HepG2 (cell line): ENCODE results near the gene RNF208. TPM values are rescaled to one million over a fixed set of nuclear protein-coding genes. Genes with fewer than 3 reads are reported as not detected.

Source experiments
- DMAP1 ChIP-seq: IDR thresholded peaks from 2 replicates; pipeline ENCODE4 v1.6.1; 2016
- ERF ChIP-seq: IDR thresholded peaks from 2 replicates; pipeline ENCODE4 v1.6.1; 2018; ENCODE audit warnings: missing biosample characterization, missing genetic modification reagents
- GATAD2A ChIP-seq: IDR thresholded peaks from 2 replicates; pipeline ENCODE4 v1.6.1; 2016
- JUND ChIP-seq: sonication (generic); formaldehyde crosslinking; IDR thresholded peaks from 2 replicates; pipeline ENCODE4 v1.8.0; 2022; ENCODE audit warnings: mild to moderate bottlenecking, missing genetic modification reagents
- MAZ ChIP-seq, 2 experiments: sonication (generic) in 1 of 2; formaldehyde crosslinking in 1 of 2; IDR thresholded peaks; 2 replicates each; pipeline versions ENCODE4 v1.5.0 to v1.6.1; 2012 to 2020; ENCODE audit warnings: low read depth in 2 of 2, mild to moderate bottlenecking in 2 of 2, borderline replicate concordance in 1 of 2, improper control_type of control experiment in 1 of 2, low read length in 1 of 2, missing genetic modification reagents in 1 of 2, moderate library complexity in 1 of 2
- MIXL1 ChIP-seq: IDR thresholded peaks from 2 replicates; pipeline ENCODE4 v1.6.1; 2016
- RAD51 ChIP-seq: fragments of 450-650 bp; IDR thresholded peaks from 2 replicates; pipeline ENCODE4 v1.6.1; 2016; ENCODE audit warnings: borderline replicate concordance
- RBM22 ChIP-seq: fragments of 200-400 bp; formaldehyde crosslinking; optimal IDR thresholded peaks from 2 replicates; pipeline ENCODE3; 2017; ENCODE audit warnings: mild to moderate bottlenecking, low read length, moderate library complexity
- SP5 ChIP-seq: IDR thresholded peaks from 2 replicates; pipeline ENCODE4 v1.6.1; 2016; ENCODE audit warnings: low read depth, borderline replicate concordance
- TBX2 ChIP-seq: sonication (generic); formaldehyde crosslinking; IDR thresholded peaks from 2 replicates; pipeline ENCODE4 v1.5.0; 2020; ENCODE audit warnings: missing genetic modification reagents, mild to moderate bottlenecking, borderline replicate concordance
- TGIF2 ChIP-seq: IDR thresholded peaks from 2 replicates; pipeline ENCODE4 v1.6.1; 2016; ENCODE audit warnings: control low read depth, missing compliant biosample characterization
- ZBTB38 ChIP-seq: sonication (generic); formaldehyde crosslinking; IDR thresholded peaks from 2 replicates; pipeline ENCODE4 v1.5.1; 2020; ENCODE audit warnings: mild to moderate bottlenecking, missing genetic modification reagents
- ZC3H13 ChIP-seq: sonication (generic); formaldehyde crosslinking; IDR thresholded peaks from 2 replicates; pipeline ENCODE4 v1.8.1; 2023; ENCODE audit warnings: mild to moderate bottlenecking, missing genetic modification reagents, moderate library complexity
- ZNF121 ChIP-seq: sonication (generic); formaldehyde crosslinking; IDR thresholded peaks from 2 replicates; pipeline ENCODE4 v1.5.0; 2020; ENCODE audit warnings: mild to moderate bottlenecking, missing genetic modification reagents
- ZNF124 ChIP-seq: sonication (generic); formaldehyde crosslinking; IDR thresholded peaks from 2 replicates; pipeline ENCODE4 v1.4.0; 2020; ENCODE audit warnings: missing genetic modification reagents
- ZNF230 ChIP-seq: sonication (generic); formaldehyde crosslinking; IDR thresholded peaks from 2 replicates; pipeline ENCODE4 v1.4.0; 2020; ENCODE audit warnings: mild to moderate bottlenecking, missing genetic modification reagents
- ZNF24 ChIP-seq: fragments of 450-650 bp; IDR thresholded peaks from 2 replicates; pipeline ENCODE4 v1.6.1; 2017; ENCODE audit warnings: antibody characterized with exemption, mild to moderate bottlenecking
- ZNF3 ChIP-seq: IDR thresholded peaks from 2 replicates; pipeline ENCODE4 v1.7.0; 2017; ENCODE audit warnings: inconsistent platforms
- ZNF557 ChIP-seq: sonication (generic); formaldehyde crosslinking; IDR thresholded peaks from 2 replicates; pipeline ENCODE4 v1.4.0; 2020; ENCODE audit warnings: missing genetic modification reagents
- ZNF567 ChIP-seq: sonication (generic); formaldehyde crosslinking; IDR thresholded peaks from 2 replicates; pipeline ENCODE4 v1.8.1; 2023; ENCODE audit warnings: mild to moderate bottlenecking, missing genetic modification reagents, borderline replicate concordance
- ZNF577 ChIP-seq: sonication (generic); formaldehyde crosslinking; IDR thresholded peaks from 2 replicates; pipeline ENCODE4 v1.4.0; 2020; ENCODE audit warnings: mild to moderate bottlenecking, low read depth, missing genetic modification reagents, borderline replicate concordance
- ZNF766 ChIP-seq: sonication (generic); formaldehyde crosslinking; IDR thresholded peaks from 2 replicates; pipeline ENCODE4 v1.5.0; 2020; ENCODE audit warnings: missing genetic modification reagents, borderline replicate concordance
- ZSCAN25 ChIP-seq: sonication (generic); formaldehyde crosslinking; IDR thresholded peaks from 2 replicates; pipeline ENCODE4 v1.8.0; 2022; ENCODE audit warnings: mild to moderate bottlenecking, missing genetic modification reagents
- polyA plus RNA-seq, 8 experiments: library from polyadenylated mRNA; depleted of rRNA in 3 of 8; stranded (reverse) in 7 of 8; unstranded in 1 of 8; fragments of >200 nt; fragmentation: Illumina TruSeq in 4 of 8; extraction: Trizol in 4 of 8; gene quantifications; 2 replicates each; pipeline versions ENCODE4 v1.2.1 to v1.2.3, GENCODE V29; 2011 to 2016; ENCODE audit warnings: low read depth in 4 of 8, missing spikeins in 1 of 8, mixed read lengths in 1 of 8; ENCODE audit not compliant: insufficient read depth in 1 of 8
- total RNA-seq, 5 experiments: library from RNA; depleted of rRNA; stranded (reverse); fragments of >200 nt; fragmentation: Illumina TruSeq; extraction: Trizol; gene quantifications; 2 replicates each; pipeline ENCODE4 v1.2.3, GENCODE V29; 2016; ENCODE audit warnings: low read depth in 1 of 5
- TF ChIP-seq, protein P1 (sequence below): sonication (generic); formaldehyde crosslinking; IDR thresholded peaks from 2 replicates; pipeline ENCODE4 v1.4.0; 2020; ENCODE audit warnings: missing genetic modification reagents, borderline replicate concordance
- TF ChIP-seq, protein P2 (sequence below): sonication (generic); formaldehyde crosslinking; IDR thresholded peaks from 2 replicates; pipeline ENCODE4; 2020; ENCODE audit warnings: missing genetic modification reagents, mild to moderate bottlenecking, borderline replicate concordance
- TF ChIP-seq, protein P3 (sequence below): sonication (generic); formaldehyde crosslinking; IDR thresholded peaks from 2 replicates; pipeline ENCODE4 v1.9.0; 2022; ENCODE audit warnings: low read depth, missing genetic modification reagents

The RNF208 gene
- total and polyA plus RNA-seq, 2 of the 13 experiments (the other 11 are each of a cell fraction or from before 2014, with no cell fraction given), result 1.6 to 2.1 TPM

DNA sequence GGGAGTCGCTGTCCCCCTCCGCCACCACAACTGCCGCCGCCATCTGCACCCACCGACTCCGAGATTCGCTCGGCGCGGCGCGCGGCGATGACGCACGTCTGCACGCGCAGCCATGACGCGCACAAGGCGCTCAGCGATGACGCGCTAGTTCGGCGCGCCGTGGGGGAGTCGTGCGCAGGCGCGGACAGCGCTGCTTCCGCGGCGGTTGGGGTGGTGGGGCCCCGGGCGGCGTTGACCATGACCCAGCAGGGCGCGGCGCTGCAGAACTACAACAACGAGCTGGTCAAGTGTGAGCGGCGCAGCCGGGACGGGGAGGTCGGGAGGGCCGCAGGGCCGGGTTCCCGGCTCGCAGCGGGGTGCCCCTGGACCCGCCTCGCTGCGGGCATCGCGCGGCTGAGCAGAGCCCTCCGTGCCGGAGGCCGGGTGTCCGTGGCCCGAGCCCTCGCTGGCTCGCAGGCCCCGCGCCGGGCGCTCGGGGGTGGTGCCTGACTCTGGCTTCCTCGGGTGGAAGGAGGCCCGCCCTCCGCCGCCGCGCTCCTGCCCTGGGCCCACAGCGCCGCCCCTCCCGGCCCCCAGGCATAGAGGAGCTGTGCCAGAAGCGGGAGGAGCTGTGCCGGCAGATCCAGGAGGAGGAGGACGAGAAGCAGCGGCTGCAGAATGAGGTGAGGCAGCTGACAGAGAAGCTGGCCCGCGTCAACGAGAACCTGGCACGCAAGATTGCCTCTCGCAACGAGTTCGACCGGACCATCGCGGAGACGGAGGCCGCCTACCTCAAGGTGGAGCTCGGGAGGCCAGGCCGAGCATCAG is 33.3 kb downstream of the RNF208 start, which contains the start of the genes ANAPC2 and SSNA1 (continued):
- peak; percentile 84; the same call in 1 of the 2 replicates for TF ChIP-seq TBX2 (CRISPR knock-in tag)
- 0 out of 2 replicates have a peak, but pooled peaks have one; percentile 83 for TF ChIP-seq ZNF567 (CRISPR knock-in tag)
- TF ChIP-seq TGIF2, result peak; percentile 96
- TF ChIP-seq ZNF577, result no peak
- TF ChIP-seq ZSCAN25 (CRISPR knock-in tag), result peak; percentile 76
- TF ChIP-seq, protein P1, sequence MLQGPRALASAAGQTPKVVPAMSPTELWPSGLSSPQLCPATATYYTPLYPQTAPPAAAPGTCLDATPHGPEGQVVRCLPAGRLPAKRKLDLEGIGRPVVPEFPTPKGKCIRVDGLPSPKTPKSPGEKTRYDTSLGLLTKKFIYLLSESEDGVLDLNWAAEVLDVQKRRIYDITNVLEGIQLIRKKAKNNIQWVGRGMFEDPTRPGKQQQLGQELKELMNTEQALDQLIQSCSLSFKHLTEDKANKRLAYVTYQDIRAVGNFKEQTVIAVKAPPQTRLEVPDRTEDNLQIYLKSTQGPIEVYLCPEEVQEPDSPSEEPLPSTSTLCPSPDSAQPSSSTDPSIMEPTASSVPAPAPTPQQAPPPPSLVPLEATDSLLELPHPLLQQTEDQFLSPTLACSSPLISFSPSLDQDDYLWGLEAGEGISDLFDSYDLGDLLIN (CRISPR knock-in tag), result peak; percentile 64; the same call in 1 of the 2 replicates
- TF ChIP-seq ZC3H13 (CRISPR knock-in tag), result peak; percentile 90
- TF ChIP-seq ZNF121, result no peak
- peak; percentile 87; the same call in 1 of the 2 replicates for TF ChIP-seq JUND (CRISPR knock-in tag)
- TF ChIP-seq, protein P2, sequence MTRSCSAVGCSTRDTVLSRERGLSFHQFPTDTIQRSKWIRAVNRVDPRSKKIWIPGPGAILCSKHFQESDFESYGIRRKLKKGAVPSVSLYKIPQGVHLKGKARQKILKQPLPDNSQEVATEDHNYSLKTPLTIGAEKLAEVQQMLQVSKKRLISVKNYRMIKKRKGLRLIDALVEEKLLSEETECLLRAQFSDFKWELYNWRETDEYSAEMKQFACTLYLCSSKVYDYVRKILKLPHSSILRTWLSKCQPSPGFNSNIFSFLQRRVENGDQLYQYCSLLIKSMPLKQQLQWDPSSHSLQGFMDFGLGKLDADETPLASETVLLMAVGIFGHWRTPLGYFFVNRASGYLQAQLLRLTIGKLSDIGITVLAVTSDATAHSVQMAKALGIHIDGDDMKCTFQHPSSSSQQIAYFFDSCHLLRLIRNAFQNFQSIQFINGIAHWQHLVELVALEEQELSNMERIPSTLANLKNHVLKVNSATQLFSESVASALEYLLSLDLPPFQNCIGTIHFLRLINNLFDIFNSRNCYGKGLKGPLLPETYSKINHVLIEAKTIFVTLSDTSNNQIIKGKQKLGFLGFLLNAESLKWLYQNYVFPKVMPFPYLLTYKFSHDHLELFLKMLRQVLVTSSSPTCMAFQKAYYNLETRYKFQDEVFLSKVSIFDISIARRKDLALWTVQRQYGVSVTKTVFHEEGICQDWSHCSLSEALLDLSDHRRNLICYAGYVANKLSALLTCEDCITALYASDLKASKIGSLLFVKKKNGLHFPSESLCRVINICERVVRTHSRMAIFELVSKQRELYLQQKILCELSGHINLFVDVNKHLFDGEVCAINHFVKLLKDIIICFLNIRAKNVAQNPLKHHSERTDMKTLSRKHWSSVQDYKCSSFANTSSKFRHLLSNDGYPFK (CRISPR knock-in tag), result peak; percentile 77
- no peak; the same call in 1 of the 2 replicates for TF ChIP-seq MAZ (IDR thresholded peaks at IDR 0.05; ENCODE audit: borderline replicate concordance, low read depth, low read length)
- TF ChIP-seq MAZ (CRISPR knock-in tag; IDR thresholded peaks at IDR 0.05; ENCODE audit: low read depth), result peak; percentile 85
- peak; percentile 76 for TF ChIP-seq DMAP1
- TF ChIP-seq ZNF3 (CRISPR knock-in tag), result no peak
- TF ChIP-seq ZNF766 (CRISPR knock-in tag), result peak; percentile 45; the same call in 1 of the 2 replicates
- peak; percentile 68; the same call in 1 of the 2 replicates for TF ChIP-seq ZBTB38
- TF ChIP-seq ERF (CRISPR knock-in tag), result peak; percentile 87
- TF ChIP-seq RBM22, result no peak
- no peak for TF ChIP-seq RAD51
- peak; percentile 49 for TF ChIP-seq GATAD2A (CRISPR knock-in tag)
- TF ChIP-seq, protein P3, sequence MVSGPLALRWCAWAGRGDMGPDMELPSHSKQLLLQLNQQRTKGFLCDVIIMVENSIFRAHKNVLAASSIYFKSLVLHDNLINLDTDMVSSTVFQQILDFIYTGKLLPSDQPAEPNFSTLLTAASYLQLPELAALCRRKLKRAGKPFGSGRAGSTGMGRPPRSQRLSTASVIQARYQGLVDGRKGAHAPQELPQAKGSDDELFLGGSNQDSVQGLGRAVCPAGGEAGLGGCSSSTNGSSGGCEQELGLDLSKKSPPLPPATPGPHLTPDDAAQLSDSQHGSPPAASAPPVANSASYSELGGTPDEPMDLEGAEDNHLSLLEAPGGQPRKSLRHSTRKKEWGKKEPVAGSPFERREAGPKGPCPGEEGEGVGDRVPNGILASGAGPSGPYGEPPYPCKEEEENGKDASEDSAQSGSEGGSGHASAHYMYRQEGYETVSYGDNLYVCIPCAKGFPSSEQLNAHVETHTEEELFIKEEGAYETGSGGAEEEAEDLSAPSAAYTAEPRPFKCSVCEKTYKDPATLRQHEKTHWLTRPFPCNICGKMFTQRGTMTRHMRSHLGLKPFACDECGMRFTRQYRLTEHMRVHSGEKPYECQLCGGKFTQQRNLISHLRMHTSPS (CRISPR knock-in tag), result peak; percentile 16; the same call in 1 of the 2 replicates
- TF ChIP-seq ZNF557 (CRISPR knock-in tag), result no peak
- no peak for TF ChIP-seq ZNF230 (CRISPR knock-in tag)
- TF ChIP-seq MIXL1 (CRISPR knock-in tag), result peak; percentile 67; the same call in 1 of the 2 replicates
- TF ChIP-seq SP5, result peak; percentile 20; the same call in 1 of the 2 replicates
- TF ChIP-seq ZNF24, result no peak
- TF ChIP-seq ZNF124 (CRISPR knock-in tag), result 0 out of 2 replicates have a peak, but pooled peaks have one; percentile 21
